Left lung (tissue), 10 donors: ENCODE data around the gene ADCY6. TPM values are rescaled to one million over a fixed set of nuclear protein-coding genes. Genes with fewer than 3 reads are reported as not detected.

Experiments used
- ATAC-seq: fragments of 200-7000 bp; cut with Tn5 transposase; one replicate; pipeline ENCODE4 v1.9.1; 2020; ENCODE audit warnings: moderate library complexity
- DNase-seq, 4 donors: peaks; one replicate each; pipeline ENCODE4 v3.0.0-alpha.2; 2013 to 2020
- H3K27ac ChIP-seq, 2 donors: fragments of 200-600 bp; sonication (generic) in 1 of 2; one replicate each; pipeline versions ENCODE4 v1.5.0 to v1.8.0; 2020 to 2021
- H3K27me3 ChIP-seq, 2 donors: fragments of 200-600 bp; sonication (generic) in 1 of 2; one replicate each; pipeline versions ENCODE4 v1.5.0 to v1.8.0; 2020 to 2021
- H3K36me3 ChIP-seq, 2 donors: fragments of 200-600 bp; sonication (generic) in 1 of 2; one replicate each; pipeline versions ENCODE4 v1.5.0 to v1.8.0; 2020 to 2021
- H3K4me1 ChIP-seq, 2 donors: fragments of 200-600 bp; one replicate each; pipeline ENCODE4 v1.8.0; 2021
- H3K4me3 ChIP-seq, 2 donors: fragments of 200-600 bp; sonication (generic) in 1 of 2; one replicate each; pipeline versions ENCODE4 v1.5.0 to v1.8.0; 2020 to 2021; ENCODE audit warnings: mild to moderate bottlenecking in 1 of 2
- H3K9me3 ChIP-seq, 2 donors: fragments of 200-600 bp; sonication (generic) in 1 of 2; one replicate each; pipeline versions ENCODE4 v1.5.0 to v1.8.0; 2020 to 2021
- CTCF ChIP-seq, 2 donors: fragments of 200-600 bp; sonication (generic) in 1 of 2; IDR thresholded peaks; one replicate each; pipeline versions ENCODE4 v1.5.0 to v1.8.0; 2021; ENCODE audit warnings: antibody characterized with exemption in 2 of 2
- intact Hi-C, 2 donors: fragments of 100-400 bp; cut with DNase I; formaldehyde crosslinking; loops; one replicate each; pipeline versions ENCODE4 v1.11.2 to v1.14.2; 2022
- polyA plus RNA-seq, 6 donors: library from polyadenylated mRNA; unstranded; fragments of 120-200 nt; gene quantifications; one replicate each; pipeline ENCODE4 v1.2.1, GENCODE V29; 2013; ENCODE audit not compliant: insufficient read length in 6 of 6
- total RNA-seq, 2 donors: library from RNA; stranded (reverse); fragmentation: NEBNext Ultra II Directional; extraction: Animal tissue kit (Norgen Biotek cat#: 25700); gene quantifications; one replicate each; pipeline ENCODE4 v1.2.1, GENCODE V29; 2021
- donor health status: DM: no; HTN: yes; CAD: no.
- donor health status: DM: no; HTN: no; CAD: no.

The ADCY6 gene
- total and polyA plus RNA-seq, 8 donors, result 33.0 to 67.0 (median 56.3) TPM

- Histone ChIP-seq H3K27ac (no peak overlapping the region), H3K36me3 (peaks cover 0 to 41% of the 10 kb centered on the region in 2 donors), H3K4me3 (no peak overlapping the region), H3K4me1 (no peaks in the 10 kb centered on the region), H3K9me3 (no peaks in the 10 kb centered on the region), H3K27me3 (no peaks in the 10 kb centered on the region)
- no peak for TF ChIP-seq CTCF (IDR thresholded peaks at IDR 0.05)
- intact Hi-C loops, result no loop called here
- no peak for ATAC-seq
- no peak for DNase-seq
Observed at GRCh38 chr12:48824905-48825304, 36.0 kb upstream of the ADCY6 start.

GRCh38 chr12:48824112-48824511 is 35.2 kb upstream of the ADCY6 start:
- peak in 3 of 4 donors; percentile 48 to 87 (median 81) for DNase-seq
- Histone ChIP-seq H3K36me3 (peaks cover 0 to 33% of the 10 kb centered on the region in 2 donors), H3K4me1 (peaks cover 2 to 3% of the 10 kb centered on the region in 2 donors), H3K27ac (no peak overlapping the region), H3K27me3 (peaks cover 0 to 7% of the 10 kb centered on the region in 2 donors), H3K9me3 (no peaks in the 10 kb centered on the region), H3K4me3 (no peak overlapping the region)
- intact Hi-C loops, result no loop called here
- ATAC-seq, result peak; percentile 93
- no peak for TF ChIP-seq CTCF (IDR thresholded peaks at IDR 0.05)

GRCh38 chr12:48823281-48823680 is 34.4 kb upstream of the ADCY6 start:
- H3K4me1 ChIP-seq, result peaks cover 5 to 10% of the 10 kb centered on the region in 2 donors
- intact Hi-C loops, result no loop called here
- no peak for DNase-seq
- no peak for TF ChIP-seq CTCF (IDR thresholded peaks at IDR 0.05)
- H3K27ac ChIP-seq, result no peak overlapping the region
- peaks cover 0 to 25% of the 10 kb centered on the region in 2 donors for H3K36me3 ChIP-seq
- peaks cover 0 to 16% of the 10 kb centered on the region in 2 donors for H3K27me3 ChIP-seq
- H3K4me3 ChIP-seq, result no peak overlapping the region
- no peak for ATAC-seq
- no peaks in the 10 kb centered on the region for H3K9me3 ChIP-seq

- Histone ChIP-seq H3K36me3 (peaks cover 0 to 19% of the 10 kb centered on the region in 2 donors), H3K4me3 (no peak overlapping the region), H3K4me1 (peaks cover 8 to 14% of the 10 kb centered on the region in 2 donors), H3K27me3 (peaks cover 0 to 21% of the 10 kb centered on the region in 2 donors), H3K9me3 (no peaks in the 10 kb centered on the region), H3K27ac (no peak overlapping the region)
- intact Hi-C loops, result no loop called here
- no peak for TF ChIP-seq CTCF (IDR thresholded peaks at IDR 0.05)
- ATAC-seq, result no peak
- DNase-seq, result no peak
Observed at GRCh38 chr12:48822711-48823110, 33.8 kb upstream of the ADCY6 start.

GRCh38 chr12:48822139-48822538 is 33.2 kb upstream of the ADCY6 start:
- no peak for DNase-seq
- ATAC-seq, result no peak
- no peak overlapping the region for H3K27ac ChIP-seq
- no peak overlapping the region for H3K4me3 ChIP-seq
- peaks cover 0 to 27% of the 10 kb centered on the region in 2 donors for H3K27me3 ChIP-seq
- no peaks in the 10 kb centered on the region for H3K9me3 ChIP-seq
- peaks cover 10 to 19% of the 10 kb centered on the region in 2 donors for H3K4me1 ChIP-seq
- intact Hi-C loops, result no loop called here
- H3K36me3 ChIP-seq, result peaks cover 0 to 13% of the 10 kb centered on the region in 2 donors
- no peak for TF ChIP-seq CTCF (IDR thresholded peaks at IDR 0.05)
